Midbrain (tissue), 1 donor: ENCODE measurements around the gene KCNIP3.
"Not testable (repeated sequence)": the region's sequence is repeated elsewhere in the genome, so short reads cannot be mapped to it uniquely, and the experiment has no call there.

ENCODE experiments used
- DNase-seq: peaks from one replicate; lab custom pipeline; 2025; lab: John Stamatoyannopoulos, UW

KCNIP3 gene

GRCh38 chr2:95404676-95405075 lies 107.5 kb downstream of the KCNIP3 start:
- not testable (repeated sequence) for DNase-seq

DNA sequence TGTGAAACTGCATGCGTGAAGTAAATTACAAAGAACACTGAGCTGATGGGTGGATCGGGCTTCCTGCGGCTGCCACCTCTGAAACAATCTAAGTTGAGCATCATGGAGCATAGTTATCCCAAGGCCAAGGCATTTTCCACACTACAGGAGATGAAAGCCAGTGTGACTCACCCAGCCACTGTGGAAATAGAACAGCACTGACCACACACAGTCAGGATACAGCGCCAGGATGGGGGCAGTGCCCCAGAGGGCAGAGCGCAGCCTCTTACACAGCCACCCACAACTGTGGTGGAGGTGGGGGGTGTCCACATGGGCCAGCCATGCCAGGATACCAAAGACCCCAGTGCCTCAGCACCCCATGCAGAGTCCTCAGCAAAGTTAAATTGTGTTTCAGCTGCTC lies 114.1 kb downstream of the KCNIP3 start:
- DNase-seq, result not testable (repeated sequence)

DNA sequence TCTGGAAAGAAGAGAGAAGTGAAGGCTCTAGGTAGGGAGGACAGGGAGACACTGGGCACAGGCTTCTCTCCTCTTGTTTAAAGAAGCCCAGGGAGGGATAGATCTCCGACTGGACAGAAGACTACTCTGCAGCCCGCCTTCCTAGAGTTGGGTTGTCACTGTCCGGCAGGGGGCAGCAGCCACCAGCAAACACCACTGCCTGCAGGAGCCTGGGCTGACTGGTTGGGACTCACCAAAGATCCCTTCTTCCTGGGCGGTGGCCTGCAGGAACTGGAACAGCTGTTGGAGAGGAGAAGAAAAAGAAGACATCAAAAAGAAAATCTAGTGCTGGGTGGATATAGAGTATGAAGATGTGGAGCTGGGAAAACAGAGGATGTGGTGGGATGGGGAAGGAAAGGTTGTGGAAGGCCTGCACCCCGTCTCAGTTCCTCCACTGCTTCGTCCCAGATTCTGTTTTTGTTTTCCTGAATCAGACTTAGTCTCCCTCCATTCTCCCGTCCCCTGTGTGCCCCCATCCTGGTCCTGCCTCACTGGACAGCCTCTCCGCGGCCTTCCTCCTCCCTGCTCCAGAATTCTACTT lies 117.0 kb downstream of the KCNIP3 start:
- peak; percentile 86 for DNase-seq

DNA sequence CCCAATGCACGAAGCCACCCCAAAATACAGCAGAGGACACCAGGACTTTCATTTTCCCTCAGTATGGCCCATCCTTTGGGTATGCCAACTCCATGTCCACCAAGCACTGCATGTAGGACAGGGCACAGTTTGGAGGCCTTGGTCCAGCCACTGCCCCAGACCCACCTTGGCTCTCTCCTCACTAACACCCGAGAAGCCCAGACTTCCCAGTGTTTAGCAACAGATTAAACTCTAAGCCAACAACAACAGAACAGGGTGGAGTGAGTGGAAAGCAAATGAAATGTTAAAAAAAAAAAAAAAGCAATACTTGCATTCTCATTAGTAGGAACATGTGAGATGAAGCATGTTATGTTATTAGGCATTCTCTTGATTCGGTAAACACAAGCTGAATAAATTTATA lies 118.0 kb downstream of the KCNIP3 start:
- DNase-seq, result not testable (repeated sequence)

DNA sequence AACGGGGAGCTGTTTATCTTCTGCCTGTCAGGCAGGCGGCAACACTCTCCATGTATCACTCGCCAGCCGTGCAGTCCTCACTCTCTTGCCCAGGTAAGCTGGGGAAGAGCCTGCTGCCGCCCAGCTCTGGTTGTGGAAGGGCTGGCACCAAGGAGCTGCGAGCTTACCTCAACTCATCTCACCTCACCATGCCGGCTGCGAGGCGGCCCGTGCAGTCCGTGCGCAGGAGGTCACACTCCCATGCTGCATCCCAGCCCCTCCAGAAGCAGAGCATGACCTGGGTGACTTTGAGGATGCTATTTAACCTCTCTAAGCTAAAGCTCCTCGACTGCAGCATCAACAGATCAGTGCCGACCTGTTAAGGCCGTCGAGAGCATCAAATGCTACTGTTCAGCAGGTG lies 118.4 kb downstream of the KCNIP3 start:
- not testable (repeated sequence) for DNase-seq

- not testable (repeated sequence) for DNase-seq
These were observed 130.2 kb downstream of the KCNIP3 start for GRCh38 chr2:95427196-95427867.

GRCh38 chr2:95429748-95430467 lies 132.8 kb downstream of the KCNIP3 start:
- not testable (repeated sequence) for DNase-seq

- DNase-seq, result not testable (repeated sequence)
These were observed 136.2 kb downstream of the KCNIP3 start for GRCh38 chr2:95433373-95433772.

DNA sequence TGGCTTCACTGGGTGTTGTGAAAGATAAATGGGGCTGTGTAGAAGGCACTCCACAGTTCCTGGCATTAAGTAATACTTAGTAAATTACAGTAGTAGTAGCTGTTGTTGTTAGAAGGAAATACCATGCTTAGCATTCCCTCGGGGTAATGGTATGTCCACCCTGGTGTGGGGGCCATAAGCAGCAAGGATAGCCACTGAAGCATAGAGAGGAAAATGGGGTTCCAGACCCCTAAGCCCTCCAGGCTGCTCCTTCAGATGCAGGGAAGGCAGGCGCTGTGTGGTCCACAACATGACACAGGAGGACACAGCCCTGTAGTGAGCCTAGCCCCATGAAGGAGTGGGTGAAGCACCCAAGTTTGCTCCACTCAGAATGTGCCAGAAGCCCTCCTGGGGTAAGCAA lies 136.8 kb downstream of the KCNIP3 start:
- not testable (repeated sequence) for DNase-seq

GRCh38 chr2:95434507-95435076 lies 137.4 kb downstream of the KCNIP3 start:
- DNase-seq, result not testable (repeated sequence)

DNA sequence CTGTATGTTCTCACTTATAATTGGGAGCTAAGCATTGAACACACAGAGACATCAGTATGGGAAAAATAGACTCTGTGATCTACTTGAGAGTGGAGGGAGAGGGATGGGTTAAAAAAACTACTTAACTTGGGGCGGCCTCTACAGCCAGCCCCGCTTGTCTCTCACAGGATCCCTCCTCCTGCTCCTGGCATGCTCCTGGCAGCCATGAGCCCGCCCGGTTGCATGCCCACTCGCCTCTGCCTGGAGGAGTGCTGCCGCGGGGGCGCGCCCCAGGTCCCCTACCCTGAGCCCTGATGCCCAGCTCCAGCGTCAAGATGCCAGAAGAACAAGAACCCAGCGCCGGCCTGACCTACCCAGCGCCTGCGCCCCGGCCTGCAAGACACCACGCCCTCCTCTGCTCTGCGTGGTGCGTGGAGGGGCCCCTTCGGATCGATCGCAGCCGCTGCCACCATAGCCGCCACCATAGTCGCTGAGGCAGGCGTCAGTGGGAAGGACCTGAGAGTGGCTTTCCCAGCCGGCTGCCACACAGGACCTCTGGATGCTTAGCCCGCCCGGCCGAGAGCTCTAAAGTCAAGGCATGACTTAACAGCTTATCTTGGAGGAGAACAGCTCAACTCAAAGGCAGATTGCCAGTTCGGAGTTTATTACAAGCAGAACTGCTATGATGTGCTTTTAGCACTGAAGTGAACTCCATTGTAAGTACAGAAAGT lies 138.2 kb downstream of the KCNIP3 start:
- DNase-seq, result not testable (repeated sequence)
